GM23338 (cell line): Measurements from ENCODE around the gene GPR50. TPM values are rescaled to one million over a fixed set of nuclear protein-coding genes. Genes with fewer than 3 reads are reported as not detected.

Experiments used
- CREB1 ChIP-seq: fragments of 250-450 bp; sonication (Bioruptor Pico); IDR thresholded peaks from 2 replicates; pipeline ENCODE4 v1.5.0; 2020; ENCODE audit warnings: low read depth, mild to moderate bottlenecking, moderate library complexity
- EZH2 ChIP-seq: fragments of 200-600 bp; sonication (generic); IDR thresholded peaks from one replicate; pipeline ENCODE4 v1.8.0; 2017; ENCODE audit warnings: antibody characterized with exemption, mild to moderate bottlenecking, low read depth; ENCODE audit not compliant: unreplicated experiment
- JUNB ChIP-seq: IDR thresholded peaks from one replicate; pipeline ENCODE4 v1.6.1; 2016; ENCODE audit warnings: antibody characterized with exemption; ENCODE audit not compliant: unreplicated experiment
- NANOG ChIP-seq: IDR thresholded peaks from 2 replicates; pipeline ENCODE4 v1.6.1; 2016; ENCODE audit warnings: antibody characterized with exemption, borderline replicate concordance
- POLR2AphosphoS5 ChIP-seq: IDR thresholded peaks from 2 replicates; pipeline ENCODE4 v1.6.1; 2016; ENCODE audit warnings: antibody characterized with exemption, low read depth
- STAT1 ChIP-seq: IDR thresholded peaks from one replicate; pipeline ENCODE4 v1.6.1; 2016; ENCODE audit warnings: antibody characterized with exemption; ENCODE audit not compliant: unreplicated experiment
- ZNF114 ChIP-seq: fragments of 250-450 bp; sonication (Bioruptor Pico); IDR thresholded peaks from 2 replicates; pipeline ENCODE4 v1.5.0; 2020; ENCODE audit warnings: mild to moderate bottlenecking, moderate library complexity
- ZNF331 ChIP-seq: fragments of 250-450 bp; sonication (Bioruptor Pico); IDR thresholded peaks from 2 replicates; pipeline ENCODE4 v1.5.0; 2020; ENCODE audit warnings: low read depth, mild to moderate bottlenecking, moderate library complexity
- polyA plus RNA-seq: library from polyadenylated mRNA; unstranded; fragments of >200 nt; fragmentation: Nextera tagmentation; extraction: Ambion mirVana; gene quantifications from 2 replicates; pipeline ENCODE4 v1.2.1, GENCODE V29; 2016
- total RNA-seq: library from RNA; depleted of rRNA; stranded (reverse); fragments of >200 nt; shearing (Covaris generic); gene quantifications from 2 replicates; pipeline ENCODE4 v1.2.3, GENCODE V29; 2014
- TF ChIP-seq, protein P1 (sequence below): fragments of 250-450 bp; sonication (Bioruptor Pico); IDR thresholded peaks from 2 replicates; pipeline ENCODE4 v1.5.0; 2020; ENCODE audit warnings: mild to moderate bottlenecking, moderate library complexity
- TF ChIP-seq, protein P2 (sequence below): IDR thresholded peaks from 2 replicates; pipeline ENCODE4 v1.6.1; 2016; ENCODE audit warnings: antibody characterized with exemption
- TF ChIP-seq, protein P3 (sequence below), 2 experiments: fragments of 200-600 bp in 1 of 2; sonication (generic) in 1 of 2; conservative IDR thresholded peaks; 2 replicates each; pipeline versions ENCODE4 v1.5.1 to v1.6.1; 2016 to 2017; ENCODE audit warnings: antibody characterized with exemption in 2 of 2, low read depth in 2 of 2, mild to moderate bottlenecking in 2 of 2, moderate library complexity in 1 of 2

Gene GPR50
- total and polyA plus RNA-seq, 2 experiments from 2014 or later: 0.59 to 1.5 TPM

DNA sequence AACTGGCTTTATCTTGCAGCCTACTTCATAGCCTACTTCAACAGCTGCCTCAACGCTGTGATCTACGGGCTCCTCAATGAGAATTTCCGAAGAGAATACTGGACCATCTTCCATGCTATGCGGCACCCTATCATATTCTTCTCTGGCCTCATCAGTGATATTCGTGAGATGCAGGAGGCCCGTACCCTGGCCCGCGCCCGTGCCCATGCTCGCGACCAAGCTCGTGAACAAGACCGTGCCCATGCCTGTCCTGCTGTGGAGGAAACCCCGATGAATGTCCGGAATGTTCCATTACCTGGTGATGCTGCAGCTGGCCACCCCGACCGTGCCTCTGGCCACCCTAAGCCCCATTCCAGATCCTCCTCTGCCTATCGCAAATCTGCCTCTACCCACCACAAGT lies 4.0 kb downstream of the GPR50 start (continued):
- TF ChIP-seq, protein P1, sequence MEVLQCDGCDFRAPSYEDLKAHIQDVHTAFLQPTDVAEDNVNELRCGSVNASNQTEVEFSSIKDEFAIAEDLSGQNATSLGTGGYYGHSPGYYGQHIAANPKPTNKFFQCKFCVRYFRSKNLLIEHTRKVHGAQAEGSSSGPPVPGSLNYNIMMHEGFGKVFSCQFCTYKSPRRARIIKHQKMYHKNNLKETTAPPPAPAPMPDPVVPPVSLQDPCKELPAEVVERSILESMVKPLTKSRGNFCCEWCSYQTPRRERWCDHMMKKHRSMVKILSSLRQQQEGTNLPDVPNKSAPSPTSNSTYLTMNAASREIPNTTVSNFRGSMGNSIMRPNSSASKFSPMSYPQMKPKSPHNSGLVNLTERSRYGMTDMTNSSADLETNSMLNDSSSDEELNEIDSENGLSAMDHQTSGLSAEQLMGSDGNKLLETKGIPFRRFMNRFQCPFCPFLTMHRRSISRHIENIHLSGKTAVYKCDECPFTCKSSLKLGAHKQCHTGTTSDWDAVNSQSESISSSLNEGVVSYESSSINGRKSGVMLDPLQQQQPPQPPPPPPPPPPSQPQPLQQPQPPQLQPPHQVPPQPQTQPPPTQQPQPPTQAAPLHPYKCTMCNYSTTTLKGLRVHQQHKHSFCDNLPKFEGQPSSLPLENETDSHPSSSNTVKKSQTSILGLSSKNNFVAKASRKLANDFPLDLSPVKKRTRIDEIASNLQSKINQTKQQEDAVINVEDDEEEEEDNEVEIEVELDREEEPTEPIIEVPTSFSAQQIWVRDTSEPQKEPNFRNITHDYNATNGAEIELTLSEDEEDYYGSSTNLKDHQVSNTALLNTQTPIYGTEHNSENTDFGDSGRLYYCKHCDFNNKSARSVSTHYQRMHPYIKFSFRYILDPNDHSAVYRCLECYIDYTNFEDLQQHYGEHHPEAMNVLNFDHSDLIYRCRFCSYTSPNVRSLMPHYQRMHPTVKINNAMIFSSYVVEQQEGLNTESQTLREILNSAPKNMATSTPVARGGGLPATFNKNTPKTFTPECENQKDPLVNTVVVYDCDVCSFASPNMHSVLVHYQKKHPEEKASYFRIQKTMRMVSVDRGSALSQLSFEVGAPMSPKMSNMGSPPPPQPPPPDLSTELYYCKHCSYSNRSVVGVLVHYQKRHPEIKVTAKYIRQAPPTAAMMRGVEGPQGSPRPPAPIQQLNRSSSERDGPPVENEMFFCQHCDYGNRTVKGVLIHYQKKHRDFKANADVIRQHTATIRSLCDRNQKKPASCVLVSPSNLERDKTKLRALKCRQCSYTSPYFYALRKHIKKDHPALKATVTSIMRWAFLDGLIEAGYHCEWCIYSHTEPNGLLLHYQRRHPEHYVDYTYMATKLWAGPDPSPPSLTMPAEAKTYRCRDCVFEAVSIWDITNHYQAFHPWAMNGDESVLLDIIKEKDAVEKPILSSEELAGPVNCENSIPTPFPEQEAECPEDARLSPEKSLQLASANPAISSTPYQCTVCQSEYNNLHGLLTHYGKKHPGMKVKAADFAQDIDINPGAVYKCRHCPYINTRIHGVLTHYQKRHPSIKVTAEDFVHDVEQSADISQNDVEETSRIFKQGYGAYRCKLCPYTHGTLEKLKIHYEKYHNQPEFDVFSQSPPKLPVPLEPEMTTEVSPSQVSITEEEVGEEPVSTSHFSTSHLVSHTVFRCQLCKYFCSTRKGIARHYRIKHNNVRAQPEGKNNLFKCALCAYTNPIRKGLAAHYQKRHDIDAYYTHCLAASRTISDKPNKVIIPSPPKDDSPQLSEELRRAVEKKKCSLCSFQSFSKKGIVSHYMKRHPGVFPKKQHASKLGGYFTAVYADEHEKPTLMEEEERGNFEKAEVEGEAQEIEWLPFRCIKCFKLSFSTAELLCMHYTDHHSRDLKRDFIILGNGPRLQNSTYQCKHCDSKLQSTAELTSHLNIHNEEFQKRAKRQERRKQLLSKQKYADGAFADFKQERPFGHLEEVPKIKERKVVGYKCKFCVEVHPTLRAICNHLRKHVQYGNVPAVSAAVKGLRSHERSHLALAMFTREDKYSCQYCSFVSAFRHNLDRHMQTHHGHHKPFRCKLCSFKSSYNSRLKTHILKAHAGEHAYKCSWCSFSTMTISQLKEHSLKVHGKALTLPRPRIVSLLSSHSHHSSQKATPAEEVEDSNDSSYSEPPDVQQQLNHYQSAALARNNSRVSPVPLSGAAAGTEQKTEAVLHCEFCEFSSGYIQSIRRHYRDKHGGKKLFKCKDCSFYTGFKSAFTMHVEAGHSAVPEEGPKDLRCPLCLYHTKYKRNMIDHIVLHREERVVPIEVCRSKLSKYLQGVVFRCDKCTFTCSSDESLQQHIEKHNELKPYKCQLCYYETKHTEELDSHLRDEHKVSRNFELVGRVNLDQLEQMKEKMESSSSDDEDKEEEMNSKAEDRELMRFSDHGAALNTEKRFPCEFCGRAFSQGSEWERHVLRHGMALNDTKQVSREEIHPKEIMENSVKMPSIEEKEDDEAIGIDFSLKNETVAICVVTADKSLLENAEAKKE (CRISPR knock-in tag): no peak
- TF ChIP-seq ZNF331 (CRISPR knock-in tag) (no peak), POLR2AphosphoS5 (no peak), JUNB (no peak), EZH2 (no peak), STAT1 (no peak), NANOG (no peak), ZNF114 (CRISPR knock-in tag) (no peak), CREB1 (CRISPR knock-in tag) (no peak)
- TF ChIP-seq, protein P2, sequence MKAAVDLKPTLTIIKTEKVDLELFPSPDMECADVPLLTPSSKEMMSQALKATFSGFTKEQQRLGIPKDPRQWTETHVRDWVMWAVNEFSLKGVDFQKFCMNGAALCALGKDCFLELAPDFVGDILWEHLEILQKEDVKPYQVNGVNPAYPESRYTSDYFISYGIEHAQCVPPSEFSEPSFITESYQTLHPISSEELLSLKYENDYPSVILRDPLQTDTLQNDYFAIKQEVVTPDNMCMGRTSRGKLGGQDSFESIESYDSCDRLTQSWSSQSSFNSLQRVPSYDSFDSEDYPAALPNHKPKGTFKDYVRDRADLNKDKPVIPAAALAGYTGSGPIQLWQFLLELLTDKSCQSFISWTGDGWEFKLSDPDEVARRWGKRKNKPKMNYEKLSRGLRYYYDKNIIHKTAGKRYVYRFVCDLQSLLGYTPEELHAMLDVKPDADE: no peak
- TF ChIP-seq, protein P3, sequence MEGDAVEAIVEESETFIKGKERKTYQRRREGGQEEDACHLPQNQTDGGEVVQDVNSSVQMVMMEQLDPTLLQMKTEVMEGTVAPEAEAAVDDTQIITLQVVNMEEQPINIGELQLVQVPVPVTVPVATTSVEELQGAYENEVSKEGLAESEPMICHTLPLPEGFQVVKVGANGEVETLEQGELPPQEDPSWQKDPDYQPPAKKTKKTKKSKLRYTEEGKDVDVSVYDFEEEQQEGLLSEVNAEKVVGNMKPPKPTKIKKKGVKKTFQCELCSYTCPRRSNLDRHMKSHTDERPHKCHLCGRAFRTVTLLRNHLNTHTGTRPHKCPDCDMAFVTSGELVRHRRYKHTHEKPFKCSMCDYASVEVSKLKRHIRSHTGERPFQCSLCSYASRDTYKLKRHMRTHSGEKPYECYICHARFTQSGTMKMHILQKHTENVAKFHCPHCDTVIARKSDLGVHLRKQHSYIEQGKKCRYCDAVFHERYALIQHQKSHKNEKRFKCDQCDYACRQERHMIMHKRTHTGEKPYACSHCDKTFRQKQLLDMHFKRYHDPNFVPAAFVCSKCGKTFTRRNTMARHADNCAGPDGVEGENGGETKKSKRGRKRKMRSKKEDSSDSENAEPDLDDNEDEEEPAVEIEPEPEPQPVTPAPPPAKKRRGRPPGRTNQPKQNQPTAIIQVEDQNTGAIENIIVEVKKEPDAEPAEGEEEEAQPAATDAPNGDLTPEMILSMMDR (conservative IDR thresholded peaks at IDR 0.05; ENCODE audit: low read depth in 2 of 2): no peak
